OCI-LY7 (cell line): ENCODE data around the gene TMEM151B.

ENCODE experiments used
- EZH2phosphoT487 ChIP-seq: fragments of 200-600 bp; sonication (generic); IDR thresholded peaks from 2 replicates; pipeline ENCODE4 v1.6.1; 2018; ENCODE audit warnings: low read depth, borderline replicate concordance, mild to moderate bottlenecking, mixed run types, antibody characterized with exemption, low read length, moderate library complexity, mixed read lengths
- TF ChIP-seq, protein P1 (sequence below): fragments of 200-600 bp; sonication (generic); conservative IDR thresholded peaks from 2 replicates; pipeline ENCODE4 v1.5.1; 2014; ENCODE audit warnings: mild to moderate bottlenecking, antibody characterized with exemption, low read length, moderate library complexity, mixed read lengths

DNA sequence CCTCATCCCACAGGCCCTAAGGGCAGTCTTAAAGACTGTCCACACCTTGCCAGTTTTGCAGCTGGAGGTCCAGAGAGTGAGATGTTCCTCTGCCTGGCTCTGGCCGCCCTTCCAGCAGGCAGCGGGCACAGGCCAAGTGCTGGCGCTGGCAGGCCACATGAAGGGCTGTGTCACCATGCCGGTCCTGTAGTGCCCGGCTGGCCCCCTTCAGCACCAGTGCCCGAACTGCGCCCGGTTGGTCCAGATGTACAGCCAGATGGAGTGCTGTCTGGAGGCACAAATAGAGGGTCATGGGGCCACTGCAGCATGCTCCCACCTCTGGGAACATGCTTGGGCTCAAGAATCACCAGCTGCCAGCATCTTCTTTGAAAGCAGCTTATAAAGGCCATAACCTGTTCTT lies 8.7 kb upstream of the TMEM151B start:
- TF ChIP-seq, protein P1, sequence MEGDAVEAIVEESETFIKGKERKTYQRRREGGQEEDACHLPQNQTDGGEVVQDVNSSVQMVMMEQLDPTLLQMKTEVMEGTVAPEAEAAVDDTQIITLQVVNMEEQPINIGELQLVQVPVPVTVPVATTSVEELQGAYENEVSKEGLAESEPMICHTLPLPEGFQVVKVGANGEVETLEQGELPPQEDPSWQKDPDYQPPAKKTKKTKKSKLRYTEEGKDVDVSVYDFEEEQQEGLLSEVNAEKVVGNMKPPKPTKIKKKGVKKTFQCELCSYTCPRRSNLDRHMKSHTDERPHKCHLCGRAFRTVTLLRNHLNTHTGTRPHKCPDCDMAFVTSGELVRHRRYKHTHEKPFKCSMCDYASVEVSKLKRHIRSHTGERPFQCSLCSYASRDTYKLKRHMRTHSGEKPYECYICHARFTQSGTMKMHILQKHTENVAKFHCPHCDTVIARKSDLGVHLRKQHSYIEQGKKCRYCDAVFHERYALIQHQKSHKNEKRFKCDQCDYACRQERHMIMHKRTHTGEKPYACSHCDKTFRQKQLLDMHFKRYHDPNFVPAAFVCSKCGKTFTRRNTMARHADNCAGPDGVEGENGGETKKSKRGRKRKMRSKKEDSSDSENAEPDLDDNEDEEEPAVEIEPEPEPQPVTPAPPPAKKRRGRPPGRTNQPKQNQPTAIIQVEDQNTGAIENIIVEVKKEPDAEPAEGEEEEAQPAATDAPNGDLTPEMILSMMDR: no peak
- no peak for TF ChIP-seq EZH2phosphoT487
